ENCODE data around the gene C4orf33. TPM values are rescaled to one million over a fixed set of nuclear protein-coding genes. Genes with fewer than 3 reads are reported as not detected.

Gene C4orf33
- total RNA-seq, 1 experiment from 2014 or later, result 4.7 TPM

- Histone ChIP-seq H3K27ac (ENCODE audit: low read depth, low read length, poor library complexity, severe bottlenecking) (no peak overlapping the region), H3K4me3 (ENCODE audit: low read depth, low read length, poor library complexity, severe bottlenecking) (no peak overlapping the region), H3K27me3 (replicated peaks; ENCODE audit: insufficient read depth, low read depth, low read length, poor library complexity) (no peaks in the 10 kb centered on the region), H3K36me3 (ENCODE audit: insufficient read depth, low read length, poor library complexity, severe bottlenecking) (no peaks in the 10 kb centered on the region), H3K4me1 (ENCODE audit: insufficient read depth, low read length, poor library complexity, severe bottlenecking) (no peaks in the 10 kb centered on the region), H3K9me3 (ENCODE audit: low read depth, low read length, poor library complexity, severe bottlenecking) (no peaks in the 10 kb centered on the region)
- TF ChIP-seq CTCF (conservative IDR thresholded peaks at IDR 0.05; ENCODE audit: low read depth, low read length), result no peak
- TF ChIP-seq EZH2 (IDR thresholded peaks at IDR 0.05; ENCODE audit: borderline replicate concordance, low read depth, low read length, poor library complexity, severe bottlenecking), result no peak
- no peak for DNase-seq (ENCODE audit: low spot score)
- ChIA-PET CTCF (no interaction called here), POLR2A (ENCODE audit: low non-redundant PET) (no interaction called here)
- BruUV-seq (replicated peaks), result no TSS peak
- intact Hi-C loops (cut with micrococcal nuclease; ENCODE audit: unreplicated experiment), result no loop called here
These were observed 35.4 kb downstream of the C4orf33 start for GRCh38 chr4:129131343-129131742.

- Histone ChIP-seq H3K27ac (ENCODE audit: low read depth, low read length, poor library complexity, severe bottlenecking) (no peak overlapping the region), H3K27me3 (replicated peaks; ENCODE audit: insufficient read depth, low read depth, low read length, poor library complexity) (no peaks in the 10 kb centered on the region), H3K4me3 (ENCODE audit: low read depth, low read length, poor library complexity, severe bottlenecking) (no peak overlapping the region), H3K36me3 (ENCODE audit: insufficient read depth, low read length, poor library complexity, severe bottlenecking) (no peaks in the 10 kb centered on the region), H3K9me3 (ENCODE audit: low read depth, low read length, poor library complexity, severe bottlenecking) (no peaks in the 10 kb centered on the region), H3K4me1 (ENCODE audit: insufficient read depth, low read length, poor library complexity, severe bottlenecking) (no peaks in the 10 kb centered on the region)
- ChIA-PET CTCF (no interaction called here), POLR2A (ENCODE audit: low non-redundant PET) (no interaction called here)
- DNase-seq (ENCODE audit: low spot score), result no peak
- BruUV-seq (replicated peaks), result no TSS peak
- intact Hi-C loops (cut with micrococcal nuclease; ENCODE audit: unreplicated experiment), result no loop called here
- TF ChIP-seq CTCF (conservative IDR thresholded peaks at IDR 0.05; ENCODE audit: low read depth, low read length), result no peak
- TF ChIP-seq EZH2 (IDR thresholded peaks at IDR 0.05; ENCODE audit: borderline replicate concordance, low read depth, low read length, poor library complexity, severe bottlenecking), result no peak
These were observed 40.5 kb downstream of the C4orf33 start for GRCh38 chr4:129136433-129136832.

- Histone ChIP-seq H3K27ac (ENCODE audit: low read depth, low read length, poor library complexity, severe bottlenecking) (no peak overlapping the region), H3K27me3 (replicated peaks; ENCODE audit: insufficient read depth, low read depth, low read length, poor library complexity) (no peaks in the 10 kb centered on the region), H3K4me1 (ENCODE audit: insufficient read depth, low read length, poor library complexity, severe bottlenecking) (no peaks in the 10 kb centered on the region), H3K4me3 (ENCODE audit: low read depth, low read length, poor library complexity, severe bottlenecking) (no peak overlapping the region), H3K9me3 (ENCODE audit: low read depth, low read length, poor library complexity, severe bottlenecking) (no peaks in the 10 kb centered on the region), H3K36me3 (ENCODE audit: insufficient read depth, low read length, poor library complexity, severe bottlenecking) (no peaks in the 10 kb centered on the region)
- ChIA-PET CTCF (no interaction called here), POLR2A (ENCODE audit: low non-redundant PET) (no interaction called here)
- TF ChIP-seq EZH2 (IDR thresholded peaks at IDR 0.05; ENCODE audit: borderline replicate concordance, low read depth, low read length, poor library complexity, severe bottlenecking), result no peak
- no peak for TF ChIP-seq CTCF (conservative IDR thresholded peaks at IDR 0.05; ENCODE audit: low read depth, low read length)
- intact Hi-C loops (cut with micrococcal nuclease; ENCODE audit: unreplicated experiment), result no loop called here
- no TSS peak for BruUV-seq (replicated peaks)
- DNase-seq (ENCODE audit: low spot score), result no peak
These were observed 43.0 kb downstream of the C4orf33 start for GRCh38 chr4:129138810-129139496.

All from A673 (cell line).